Kidney epithelial cell (primary cell): ENCODE data around the gene DNER. TPM values are rescaled to one million over a fixed set of nuclear protein-coding genes. Genes with fewer than 3 reads are reported as not detected.

Experiments used
- DNase-seq: peaks from one replicate; pipeline ENCODE4 v3.0.0-alpha.2; 2010; ENCODE audit warnings: low read depth
- H3K27me3 ChIP-seq: 2 replicates; pipeline ENCODE4 v1.6.0; 2011; ENCODE audit warnings: low read length; ENCODE audit not compliant: control insufficient read depth, insufficient read depth
- H3K36me3 ChIP-seq: 2 replicates; pipeline ENCODE4 v1.5.1; 2011; ENCODE audit warnings: low read length; ENCODE audit not compliant: control insufficient read depth, insufficient read depth
- H3K4me3 ChIP-seq: 2 replicates; pipeline ENCODE4 v1.5.1; 2011; ENCODE audit warnings: low read depth, mild to moderate bottlenecking, control low read depth, low read length
- CTCF ChIP-seq: IDR thresholded peaks from 2 replicates; pipeline ENCODE4 v1.5.1; 2011; ENCODE audit warnings: mild to moderate bottlenecking, moderate library complexity, low read length, control low read depth, inconsistent platforms; ENCODE audit not compliant: insufficient read depth, poor library complexity, severe bottlenecking
- total RNA-seq: library from RNA; depleted of rRNA; stranded (reverse); fragments of >200 nt; gene quantifications from 2 replicates; pipeline ENCODE4 v1.2.3, GENCODE V29; 2015

DNER gene
- total RNA-seq, 1 donor from 2014 or later = 5.5 TPM

- no peak for DNase-seq
- Histone ChIP-seq H3K27me3 (no peaks in the 10 kb centered on the region), H3K36me3 (no peaks in the 10 kb centered on the region), H3K4me3 (no peak overlapping the region)
- TF ChIP-seq CTCF = no peak
These were observed 101.9 kb downstream of the DNER start for GRCh38 chr2:229612384-229612971.

- no peaks in the 10 kb centered on the region for H3K36me3 ChIP-seq
- no peak for TF ChIP-seq CTCF
- no peak for DNase-seq
- no peak overlapping the region for H3K4me3 ChIP-seq
- no peaks in the 10 kb centered on the region for H3K27me3 ChIP-seq
These were observed 103.0 kb downstream of the DNER start for GRCh38 chr2:229611360-229611759.

GRCh38 chr2:229610872-229611271, 103.5 kb downstream of the DNER start:
- Histone ChIP-seq H3K36me3 (no peaks in the 10 kb centered on the region), H3K4me3 (no peak overlapping the region), H3K27me3 (no peaks in the 10 kb centered on the region)
- no peak for TF ChIP-seq CTCF
- DNase-seq = no peak

- DNase-seq = no peak
- no peak for TF ChIP-seq CTCF
These were observed 104.0 kb downstream of the DNER start for GRCh38 chr2:229610333-229610732.

GRCh38 chr2:229601936-229602335, 112.4 kb downstream of the DNER start:
- TF ChIP-seq CTCF = no peak
- DNase-seq = no peak
- Histone ChIP-seq H3K36me3 (no peaks in the 10 kb centered on the region), H3K27me3 (no peaks in the 10 kb centered on the region), H3K4me3 (no peak overlapping the region)

More at GRCh38 chr2:229610333-229610732, 104.0 kb downstream of the DNER start:
- no peak overlapping the region for H3K4me3 ChIP-seq
- H3K27me3 ChIP-seq = no peaks in the 10 kb centered on the region
- no peaks in the 10 kb centered on the region for H3K36me3 ChIP-seq

- no peak for DNase-seq
- Histone ChIP-seq H3K27me3 (no peaks in the 10 kb centered on the region), H3K4me3 (no peak overlapping the region), H3K36me3 (no peaks in the 10 kb centered on the region)
- TF ChIP-seq CTCF = no peak
These were observed 113.0 kb downstream of the DNER start for GRCh38 chr2:229601396-229601795.
